Measurements from ENCODE around the gene HSPA9.
A peak's percentile ranks its signal among the peaks of the same experiment; 100 is the strongest.

DNA sequence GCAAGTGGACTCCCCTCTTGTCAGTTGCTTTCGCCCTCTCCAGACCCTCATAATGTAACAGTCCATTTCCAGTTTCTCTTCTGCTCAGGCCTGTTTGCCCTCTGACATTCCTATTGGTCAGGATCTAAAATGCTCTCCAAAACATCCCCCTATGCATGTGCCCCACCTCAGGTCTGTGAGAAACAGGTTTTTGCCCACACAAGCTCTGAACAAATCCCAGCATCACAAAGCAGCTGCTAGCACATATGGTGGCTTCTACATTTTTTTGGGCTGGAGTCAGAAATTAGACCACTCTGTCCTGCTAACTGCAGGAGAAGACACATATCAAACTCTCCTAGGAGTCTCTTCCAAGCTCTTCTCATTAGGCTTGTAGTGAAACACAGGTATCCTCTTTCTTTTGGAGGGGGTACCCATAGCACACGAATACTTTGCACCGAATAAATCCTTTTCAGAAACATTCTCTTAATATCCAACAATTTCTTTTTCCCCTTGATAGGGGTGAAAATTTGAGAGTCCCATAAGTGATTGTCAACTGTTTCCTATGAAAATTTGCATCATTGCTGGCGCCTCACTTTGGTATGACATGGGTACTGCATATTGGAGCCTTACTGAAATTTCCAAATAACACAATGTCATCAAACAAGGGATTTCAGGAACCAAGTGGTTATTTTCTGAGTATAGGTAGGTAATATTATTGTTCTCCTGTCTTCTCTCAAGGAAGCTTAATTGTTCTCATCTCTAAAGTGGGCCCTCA, 19.3 kb upstream of the HSPA9 start:
- TF ChIP-seq POLR2AphosphoS5 (IDR thresholded peaks at IDR 0.05) (no peak), POLR2A (IDR thresholded peaks at IDR 0.05) (no peak), EP300 (IDR thresholded peaks at IDR 0.05) (no peak)
- TF ChIP-seq, protein P1, sequence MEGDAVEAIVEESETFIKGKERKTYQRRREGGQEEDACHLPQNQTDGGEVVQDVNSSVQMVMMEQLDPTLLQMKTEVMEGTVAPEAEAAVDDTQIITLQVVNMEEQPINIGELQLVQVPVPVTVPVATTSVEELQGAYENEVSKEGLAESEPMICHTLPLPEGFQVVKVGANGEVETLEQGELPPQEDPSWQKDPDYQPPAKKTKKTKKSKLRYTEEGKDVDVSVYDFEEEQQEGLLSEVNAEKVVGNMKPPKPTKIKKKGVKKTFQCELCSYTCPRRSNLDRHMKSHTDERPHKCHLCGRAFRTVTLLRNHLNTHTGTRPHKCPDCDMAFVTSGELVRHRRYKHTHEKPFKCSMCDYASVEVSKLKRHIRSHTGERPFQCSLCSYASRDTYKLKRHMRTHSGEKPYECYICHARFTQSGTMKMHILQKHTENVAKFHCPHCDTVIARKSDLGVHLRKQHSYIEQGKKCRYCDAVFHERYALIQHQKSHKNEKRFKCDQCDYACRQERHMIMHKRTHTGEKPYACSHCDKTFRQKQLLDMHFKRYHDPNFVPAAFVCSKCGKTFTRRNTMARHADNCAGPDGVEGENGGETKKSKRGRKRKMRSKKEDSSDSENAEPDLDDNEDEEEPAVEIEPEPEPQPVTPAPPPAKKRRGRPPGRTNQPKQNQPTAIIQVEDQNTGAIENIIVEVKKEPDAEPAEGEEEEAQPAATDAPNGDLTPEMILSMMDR (IDR thresholded peaks at IDR 0.05): peak in 1 of 7 experiments; percentile 24

Measured in stomach (tissue), 4 donors.